ENCODE measurements around the gene FGFBP1.

- no peak for TF ChIP-seq GATA3 (IDR thresholded peaks at IDR 0.05; ENCODE audit: low read depth, low read length)
- TF ChIP-seq GATA2 (IDR thresholded peaks at IDR 0.05; ENCODE audit: low read depth, low read length), result no peak
Measured at GRCh38 chr4:15925830-15926229, 12.7 kb downstream of the FGFBP1 start.
